CD14-positive monocyte (primary cell): ENCODE data around the gene LDAH. TPM values are rescaled to one million over a fixed set of nuclear protein-coding genes. Genes with fewer than 3 reads are reported as not detected.
A peak's percentile ranks its signal among the peaks of the same experiment; 100 is the strongest.

ENCODE experiments used
- DNase-seq, 3 donors: peaks; one replicate each; pipeline ENCODE4 v3.0.0-alpha.2; 2011 to 2022
- H2AFZ ChIP-seq: 2 replicates; pipeline ENCODE4 v1.6.0; 2012; ENCODE audit warnings: mild to moderate bottlenecking, low read depth, low read length, inconsistent platforms; ENCODE audit not compliant: insufficient read depth, poor library complexity, severe bottlenecking
- H3K27ac ChIP-seq, 2 donors: 1 replicate in 1 of 2; 2 replicates in 1 of 2; pipeline ENCODE4 v1.5.1; 2012 to 2013; ENCODE audit warnings: low read length in 2 of 2, control low read depth in 1 of 2, inconsistent platforms in 1 of 2, low read depth in 1 of 2, mild to moderate bottlenecking in 1 of 2
- H3K27me3 ChIP-seq, 2 donors: one replicate each; pipeline versions ENCODE4 v1.6.0 to v1.6.1; 2011 to 2013; ENCODE audit warnings: low read length in 2 of 2; ENCODE audit not compliant: control insufficient read depth in 2 of 2, insufficient read depth in 2 of 2
- H3K36me3 ChIP-seq, 2 donors: replicated peaks in 1 of 2; 1 replicate in 1 of 2; 2 replicates in 1 of 2; pipeline versions ENCODE4 v1.5.1 to v1.6.1; 2012 to 2013; ENCODE audit warnings: low read length in 2 of 2, control low read depth in 1 of 2, inconsistent platforms in 1 of 2, mild to moderate bottlenecking in 1 of 2; ENCODE audit not compliant: insufficient read depth in 2 of 2, control insufficient read depth in 1 of 2
- H3K4me1 ChIP-seq, 2 donors: 1 replicate in 1 of 2; 2 replicates in 1 of 2; pipeline versions ENCODE4 v1.5.1 to v1.6.1; 2012 to 2013; ENCODE audit warnings: low read length in 2 of 2, control low read depth in 1 of 2, inconsistent platforms in 1 of 2, mild to moderate bottlenecking in 1 of 2, moderate library complexity in 1 of 2; ENCODE audit not compliant: insufficient read depth in 2 of 2, control insufficient read depth in 1 of 2
- H3K4me2 ChIP-seq: replicated peaks from 2 replicates; pipeline ENCODE3; 2012; ENCODE audit warnings: low read length, moderate library complexity, mild to moderate bottlenecking; ENCODE audit not compliant: poor library complexity, severe bottlenecking; ENCODE audit errors: extremely low read depth
- H3K4me3 ChIP-seq, 3 experiments: fragments of 200-600 bp in 1 of 3; sonication (generic) in 1 of 3; replicated peaks in 1 of 3; 1 replicate in 2 of 3; 2 replicates in 1 of 3; pipeline ENCODE4 v1.5.1; 2011 to 2013; ENCODE audit warnings: low read length in 3 of 3, mild to moderate bottlenecking in 3 of 3, control low read depth in 2 of 3, low read depth in 2 of 3, inconsistent platforms in 1 of 3, moderate library complexity in 1 of 3
- H3K79me2 ChIP-seq: 2 replicates; pipeline ENCODE4 v1.6.0; 2012; ENCODE audit warnings: mild to moderate bottlenecking, control low read depth, inconsistent platforms, low read length, moderate library complexity; ENCODE audit not compliant: insufficient read depth
- H3K9ac ChIP-seq: 2 replicates; pipeline ENCODE4 v1.6.0; 2017; ENCODE audit warnings: low read length, mild to moderate bottlenecking; ENCODE audit not compliant: insufficient read depth, poor library complexity, severe bottlenecking
- H3K9me3 ChIP-seq, 2 donors: replicated peaks in 1 of 2; 1 replicate in 1 of 2; 2 replicates in 1 of 2; pipeline versions ENCODE4 v1.5.1 to v1.6.1; 2012 to 2013; ENCODE audit warnings: low read length in 2 of 2, control low read depth in 1 of 2; ENCODE audit not compliant: control insufficient read depth in 1 of 2, insufficient read depth in 1 of 2
- H4K20me1 ChIP-seq: 2 replicates; pipeline ENCODE4 v1.6.0; 2012; ENCODE audit warnings: mild to moderate bottlenecking, low read length, control low read depth, moderate library complexity; ENCODE audit not compliant: insufficient read depth
- H3K27ac Mint-ChIP-seq, 7 donors: one replicate each; pipeline ENCODE4 v1.8.0; 2020; ENCODE audit warnings: mild to moderate bottlenecking in 7 of 7, mixed read lengths in 7 of 7, moderate library complexity in 6 of 7, inconsistent platforms in 2 of 7
- H3K27me3 Mint-ChIP-seq, 3 donors: one replicate each; pipeline ENCODE4 v1.8.0; 2021 to 2022; ENCODE audit warnings: low read depth in 3 of 3, mild to moderate bottlenecking in 3 of 3, mixed read lengths in 3 of 3, moderate library complexity in 3 of 3, inconsistent platforms in 1 of 3
- H3K36me3 Mint-ChIP-seq, 2 donors: one replicate each; pipeline ENCODE4 v1.8.0; 2020; ENCODE audit warnings: mixed read lengths in 2 of 2, inconsistent platforms in 1 of 2, mild to moderate bottlenecking in 1 of 2
- H3K4me1 Mint-ChIP-seq: one replicate; pipeline ENCODE4 v1.8.0; 2020; ENCODE audit warnings: mild to moderate bottlenecking, mixed read lengths
- H3K4me3 Mint-ChIP-seq, 2 donors: one replicate each; pipeline ENCODE4 v1.8.0; 2020; ENCODE audit warnings: mild to moderate bottlenecking in 2 of 2, mixed read lengths in 2 of 2, moderate library complexity in 1 of 2
- H3K9me3 Mint-ChIP-seq, 7 donors: one replicate each; pipeline ENCODE4 v1.8.0; 2020 to 2022; ENCODE audit warnings: mixed read lengths in 7 of 7, mild to moderate bottlenecking in 6 of 7, moderate library complexity in 6 of 7, inconsistent platforms in 2 of 7
- CTCF ChIP-seq: fragments of 200-600 bp; IDR thresholded peaks from one replicate; pipeline ENCODE4 v1.8.0; 2022; ENCODE audit warnings: antibody characterized with exemption, mild to moderate bottlenecking
- WGBS: methylation state at CpG from one replicate; pipeline ENCODE4 v1.1.5; 2013; ENCODE audit warnings: missing lambda C conversion rate; ENCODE audit not compliant: insufficient coverage; 5-methylcytosine and 5-hydroxymethylcytosine counted together
- intact Hi-C, 2 donors: fragments of 100-400 bp; cut with micrococcal nuclease; formaldehyde crosslinking; loops; one replicate each; pipeline versions ENCODE4 v1.15.0 to v1.15.1; 2023
- polyA plus RNA-seq, 3 donors: library from polyadenylated mRNA; depleted of rRNA in 1 of 3; unstranded in 2 of 3; stranded (reverse) in 1 of 3; fragments of 300-500 nt in 2 of 3; fragments of >200 nt in 1 of 3; fragmentation: Illumina TruSeq in 2 of 3; gene quantifications; 1 replicate in 2 of 3; 2 replicates in 1 of 3; pipeline ENCODE4 v1.2.3, GENCODE V29; 2012 to 2021

LDAH gene
- polyA plus RNA-seq, 3 donors = 3.7 to 5.7 (median 5.0) TPM

- Histone ChIP-seq H3K4me2 (no peak overlapping the region), H3K4me3 (no peak overlapping the region), H2AFZ (no peak overlapping the region), H3K36me3 (no peaks in the 10 kb centered on the region), H3K4me1 (peaks cover 8 to 20% of the 10 kb centered on the region in 2 donors), H3K79me2 (no peaks in the 10 kb centered on the region), H3K27ac (no peak overlapping the region), H3K27me3 (peaks cover 44 to 81% of the 10 kb centered on the region in 2 donors), H3K9ac (no peak overlapping the region), H4K20me1 (no peaks in the 10 kb centered on the region), H3K9me3 (peaks cover 0 to 31% of the 10 kb centered on the region in 2 donors)
- Mint-ChIP-seq H3K4me3 (peak overlapping the region in 1 of 2 donors; percentile 75), H3K4me1 (peaks cover 19% of the 10 kb centered on the region), H3K27ac (no peak overlapping the region), H3K9me3 (peaks cover 0 to 22% (median 5%) of the 10 kb centered on the region in 7 donors), H3K36me3 (peaks cover 0 to 6% of the 10 kb centered on the region in 2 donors), H3K27me3 (peaks cover 67 to 92% (median 80%) of the 10 kb centered on the region in 3 donors)
- intact Hi-C loops = loop anchor here (2.0 to 10.0 kb wide), 3 partner anchors 299 to 1309 kb away; partner anchors contain the start of gene OSR1 (in 1 of the 2)
- no peak for DNase-seq
- 61% methylated on average over 4 of the region's 7 CpGs for WGBS
- TF ChIP-seq CTCF = no peak
Measured at GRCh38 chr2:20663196-20664070, 159.5 kb downstream of the LDAH start.

GRCh38 chr2:20662308-20662937 is 160.5 kb downstream of the LDAH start:
- H3K27ac ChIP-seq = no peak overlapping the region
- H3K79me2 ChIP-seq = no peaks in the 10 kb centered on the region
- no peaks in the 10 kb centered on the region for H3K36me3 ChIP-seq
- no peak for DNase-seq
- TF ChIP-seq CTCF = no peak
- Mint-ChIP-seq H3K27me3 (peaks cover 60 to 82% (median 70%) of the 10 kb centered on the region in 3 donors), H3K4me3 (peak overlapping the region in 1 of 2 donors; percentile 69), H3K27ac (no peak overlapping the region), H3K4me1 (peaks cover 18% of the 10 kb centered on the region), H3K36me3 (no peaks in the 10 kb centered on the region), H3K9me3 (peaks cover 0 to 18% (median 5%) of the 10 kb centered on the region in 7 donors)
- intact Hi-C loops = loop anchor here (2.0 to 10.0 kb wide), 3 partner anchors 300 to 1308 kb away; partner anchors contain the start of gene OSR1 (in 1 of the 2)
- peaks cover 34 to 70% of the 10 kb centered on the region in 2 donors for H3K27me3 ChIP-seq
- H3K4me1 ChIP-seq = peaks cover 8 to 17% of the 10 kb centered on the region in 2 donors
- H2AFZ ChIP-seq = no peak overlapping the region
- no peak overlapping the region for H3K9ac ChIP-seq
- H3K4me2 ChIP-seq = no peak overlapping the region
- H4K20me1 ChIP-seq = no peaks in the 10 kb centered on the region
- WGBS = 86% methylated on average over 3 of the region's 5 CpGs
- H3K9me3 ChIP-seq = peaks cover 0 to 27% of the 10 kb centered on the region in 2 donors
- no peak overlapping the region for H3K4me3 ChIP-seq
